IMR-90 (cell line): ENCODE data around the gene CPA4.

Source experiments
- POLR2A ChIP-seq: IDR thresholded peaks from 2 replicates; pipeline ENCODE4 v1.6.1; 2012; ENCODE audit warnings: mild to moderate bottlenecking, low read depth, low read length
- TF ChIP-seq, protein P1 (sequence below): conservative IDR thresholded peaks from 2 replicates; pipeline ENCODE4 v1.5.1; 2012; ENCODE audit warnings: mild to moderate bottlenecking, low read depth, low read length, improper control_type of control experiment

DNA sequence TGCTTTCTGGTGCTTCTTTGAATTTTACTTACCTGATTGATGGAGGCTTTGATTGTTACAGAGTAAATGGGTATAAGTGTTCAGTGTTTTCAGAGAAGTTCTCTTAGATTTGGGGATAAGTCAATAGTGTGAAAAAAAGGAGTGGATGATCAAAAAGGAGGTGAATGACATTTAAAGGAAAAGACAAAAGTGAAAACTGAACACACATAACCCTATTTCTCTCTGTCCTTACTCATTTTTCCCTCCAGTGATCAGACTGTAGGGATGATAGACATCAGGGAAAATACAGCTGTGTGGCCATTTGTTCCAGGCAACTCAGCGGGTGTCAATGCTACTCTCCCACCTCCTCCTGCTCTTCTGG, 26.0 kb upstream of the CPA4 start:
- TF ChIP-seq, protein P1, sequence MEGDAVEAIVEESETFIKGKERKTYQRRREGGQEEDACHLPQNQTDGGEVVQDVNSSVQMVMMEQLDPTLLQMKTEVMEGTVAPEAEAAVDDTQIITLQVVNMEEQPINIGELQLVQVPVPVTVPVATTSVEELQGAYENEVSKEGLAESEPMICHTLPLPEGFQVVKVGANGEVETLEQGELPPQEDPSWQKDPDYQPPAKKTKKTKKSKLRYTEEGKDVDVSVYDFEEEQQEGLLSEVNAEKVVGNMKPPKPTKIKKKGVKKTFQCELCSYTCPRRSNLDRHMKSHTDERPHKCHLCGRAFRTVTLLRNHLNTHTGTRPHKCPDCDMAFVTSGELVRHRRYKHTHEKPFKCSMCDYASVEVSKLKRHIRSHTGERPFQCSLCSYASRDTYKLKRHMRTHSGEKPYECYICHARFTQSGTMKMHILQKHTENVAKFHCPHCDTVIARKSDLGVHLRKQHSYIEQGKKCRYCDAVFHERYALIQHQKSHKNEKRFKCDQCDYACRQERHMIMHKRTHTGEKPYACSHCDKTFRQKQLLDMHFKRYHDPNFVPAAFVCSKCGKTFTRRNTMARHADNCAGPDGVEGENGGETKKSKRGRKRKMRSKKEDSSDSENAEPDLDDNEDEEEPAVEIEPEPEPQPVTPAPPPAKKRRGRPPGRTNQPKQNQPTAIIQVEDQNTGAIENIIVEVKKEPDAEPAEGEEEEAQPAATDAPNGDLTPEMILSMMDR, result no peak
- no peak for TF ChIP-seq POLR2A
